MM.1S (cell line): ENCODE measurements around the gene FGF12.

Experiments used
- CTCF ChIP-seq: fragments of 300-600 bp; sonication (generic); IDR thresholded peaks from 2 replicates; pipeline ENCODE4 v1.5.1; 2016; ENCODE audit warnings: antibody characterized with exemption, low read length, mixed read lengths
- EZH2 ChIP-seq: fragments of 300-600 bp; sonication (generic); optimal IDR thresholded peaks from 2 replicates; pipeline ENCODE3; 2017; ENCODE audit warnings: low read depth, mild to moderate bottlenecking, antibody characterized with exemption, low read length, mixed read lengths
- EZH2phosphoT487 ChIP-seq: fragments of 300-600 bp; sonication (generic); IDR thresholded peaks from 2 replicates; pipeline ENCODE4 v1.6.1; 2018; ENCODE audit warnings: antibody characterized with exemption, low read length

- no peak for TF ChIP-seq CTCF
- no peak for TF ChIP-seq EZH2phosphoT487
- no peak for TF ChIP-seq EZH2
Observed at GRCh38 chr3:192395506-192395905, 331.8 kb downstream of the FGF12 start.
